Measurements from ENCODE around the gene PPIA. TPM values are rescaled to one million over a fixed set of nuclear protein-coding genes. Genes with fewer than 3 reads are reported as not detected.

The PPIA gene
- total and polyA plus RNA-seq, 4 donors: 1,416 to 5,113 (median 2,465) TPM

DNA sequence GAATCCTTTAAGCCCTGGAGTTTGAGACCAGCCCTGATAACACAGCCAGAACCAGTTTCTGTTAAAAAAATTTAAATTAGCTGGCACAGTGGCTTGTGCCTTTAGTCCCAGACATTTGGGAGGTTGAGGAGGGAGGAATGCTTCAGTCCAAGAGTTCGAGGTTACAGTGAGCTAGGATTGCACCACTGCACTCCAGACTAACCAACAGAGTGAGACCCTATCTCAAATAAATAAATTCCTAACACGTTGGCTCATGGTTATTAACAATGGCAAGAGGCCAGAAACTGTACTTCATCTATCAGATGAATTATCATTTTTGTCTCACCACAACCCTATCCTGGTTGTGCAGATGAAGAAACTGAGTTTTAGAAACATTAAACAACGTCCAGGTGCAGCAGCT is 2.1 kb upstream of the PPIA start:
- Histone ChIP-seq H3K27me3 (ENCODE audit: control insufficient read depth in 3 of 3, insufficient read depth in 3 of 3, low read length in 2 of 3) (no peaks in the 10 kb centered on the region), H3K4me3 (no peak overlapping the region), H3K36me3 (ENCODE audit: control insufficient read depth in 4 of 4, insufficient read depth in 4 of 4, low read length in 4 of 4) (peaks cover 0 to 14% (median 5%) of the 10 kb centered on the region in 4 donors), H3K9ac (ENCODE audit: insufficient read depth in 1 of 2, low read length in 2 of 2) (no peak overlapping the region), H3K4me1 (ENCODE audit: control insufficient read depth in 5 of 5, insufficient read depth in 5 of 5, low read length in 5 of 5) (peaks cover 1 to 13% (median 9%) of the 10 kb centered on the region in 5 donors), H3K9me3 (ENCODE audit: control insufficient read depth in 4 of 4, insufficient read depth in 3 of 4, low read length in 3 of 4) (no peaks in the 10 kb centered on the region), H3K27ac (ENCODE audit: low read depth in 1 of 2, low read length in 1 of 2) (no peak overlapping the region)
- DNase-seq (peak in 1 of 3 donors; percentile 26), ATAC-seq (ENCODE audit: insufficient read depth, low FRiP score) (no peak)
- TF ChIP-seq, protein P1, sequence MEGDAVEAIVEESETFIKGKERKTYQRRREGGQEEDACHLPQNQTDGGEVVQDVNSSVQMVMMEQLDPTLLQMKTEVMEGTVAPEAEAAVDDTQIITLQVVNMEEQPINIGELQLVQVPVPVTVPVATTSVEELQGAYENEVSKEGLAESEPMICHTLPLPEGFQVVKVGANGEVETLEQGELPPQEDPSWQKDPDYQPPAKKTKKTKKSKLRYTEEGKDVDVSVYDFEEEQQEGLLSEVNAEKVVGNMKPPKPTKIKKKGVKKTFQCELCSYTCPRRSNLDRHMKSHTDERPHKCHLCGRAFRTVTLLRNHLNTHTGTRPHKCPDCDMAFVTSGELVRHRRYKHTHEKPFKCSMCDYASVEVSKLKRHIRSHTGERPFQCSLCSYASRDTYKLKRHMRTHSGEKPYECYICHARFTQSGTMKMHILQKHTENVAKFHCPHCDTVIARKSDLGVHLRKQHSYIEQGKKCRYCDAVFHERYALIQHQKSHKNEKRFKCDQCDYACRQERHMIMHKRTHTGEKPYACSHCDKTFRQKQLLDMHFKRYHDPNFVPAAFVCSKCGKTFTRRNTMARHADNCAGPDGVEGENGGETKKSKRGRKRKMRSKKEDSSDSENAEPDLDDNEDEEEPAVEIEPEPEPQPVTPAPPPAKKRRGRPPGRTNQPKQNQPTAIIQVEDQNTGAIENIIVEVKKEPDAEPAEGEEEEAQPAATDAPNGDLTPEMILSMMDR (IDR thresholded peaks at IDR 0.05; ENCODE audit: control extremely low read depth, extremely low read depth): no peak
- WGBS, 2 donors: 50 to 51% methylated on average over 3 of the region's 3 CpGs

DNA sequence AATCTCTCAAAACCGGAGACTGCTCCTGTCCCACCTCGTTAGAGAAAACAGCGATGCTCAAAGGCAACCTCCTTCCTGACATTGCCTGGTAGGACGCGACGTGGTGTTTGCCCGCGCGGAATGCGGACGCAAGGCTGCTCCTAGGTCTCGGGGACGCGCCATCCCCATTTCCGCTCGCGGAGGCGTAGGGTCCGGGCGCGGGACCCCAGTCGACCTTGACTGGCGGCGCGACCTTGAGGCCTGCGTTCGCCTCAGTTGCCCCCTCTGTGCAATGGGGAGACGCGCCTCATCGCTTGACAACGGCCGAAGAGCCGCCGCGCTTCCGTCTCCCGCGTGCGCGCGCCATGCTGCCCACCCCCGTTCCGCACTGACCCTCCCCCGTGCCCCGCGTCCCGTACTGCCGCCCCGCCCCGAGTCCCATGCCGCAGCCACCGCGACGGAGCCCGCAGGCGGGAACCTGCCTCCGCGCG is 412 bp upstream of the PPIA start:
- ATAC-seq (ENCODE audit: insufficient read depth, low FRiP score): no peak
- 0% methylated on average over 51 to 59 of the region's 59 CpGs for WGBS, 2 donors
- peak overlapping the region in 1 of 2 donors; percentile 87 for H3K9ac ChIP-seq (ENCODE audit: insufficient read depth in 1 of 2, low read length in 2 of 2)
- peaks cover 8 to 26% (median 16%) of the 10 kb centered on the region in 4 donors for H3K36me3 ChIP-seq (ENCODE audit: control insufficient read depth in 4 of 4, insufficient read depth in 4 of 4, low read length in 4 of 4)
- H3K9me3 ChIP-seq (ENCODE audit: control insufficient read depth in 4 of 4, insufficient read depth in 3 of 4, low read length in 3 of 4): no peaks in the 10 kb centered on the region
- no peaks in the 10 kb centered on the region for H3K27me3 ChIP-seq (ENCODE audit: control insufficient read depth in 3 of 3, insufficient read depth in 3 of 3, low read length in 2 of 3)
- DNase-seq: no peak
- H3K4me3 ChIP-seq: peak overlapping the region; percentile 73
- peaks cover 1 to 13% (median 9%) of the 10 kb centered on the region in 5 donors for H3K4me1 ChIP-seq (ENCODE audit: control insufficient read depth in 5 of 5, insufficient read depth in 5 of 5, low read length in 5 of 5)
- H3K27ac ChIP-seq (ENCODE audit: low read depth in 1 of 2, low read length in 1 of 2): peak overlapping the region; percentile 78 to 95
- TF ChIP-seq, protein P1 (IDR thresholded peaks at IDR 0.05; ENCODE audit: control extremely low read depth, extremely low read depth): no peak

DNA sequence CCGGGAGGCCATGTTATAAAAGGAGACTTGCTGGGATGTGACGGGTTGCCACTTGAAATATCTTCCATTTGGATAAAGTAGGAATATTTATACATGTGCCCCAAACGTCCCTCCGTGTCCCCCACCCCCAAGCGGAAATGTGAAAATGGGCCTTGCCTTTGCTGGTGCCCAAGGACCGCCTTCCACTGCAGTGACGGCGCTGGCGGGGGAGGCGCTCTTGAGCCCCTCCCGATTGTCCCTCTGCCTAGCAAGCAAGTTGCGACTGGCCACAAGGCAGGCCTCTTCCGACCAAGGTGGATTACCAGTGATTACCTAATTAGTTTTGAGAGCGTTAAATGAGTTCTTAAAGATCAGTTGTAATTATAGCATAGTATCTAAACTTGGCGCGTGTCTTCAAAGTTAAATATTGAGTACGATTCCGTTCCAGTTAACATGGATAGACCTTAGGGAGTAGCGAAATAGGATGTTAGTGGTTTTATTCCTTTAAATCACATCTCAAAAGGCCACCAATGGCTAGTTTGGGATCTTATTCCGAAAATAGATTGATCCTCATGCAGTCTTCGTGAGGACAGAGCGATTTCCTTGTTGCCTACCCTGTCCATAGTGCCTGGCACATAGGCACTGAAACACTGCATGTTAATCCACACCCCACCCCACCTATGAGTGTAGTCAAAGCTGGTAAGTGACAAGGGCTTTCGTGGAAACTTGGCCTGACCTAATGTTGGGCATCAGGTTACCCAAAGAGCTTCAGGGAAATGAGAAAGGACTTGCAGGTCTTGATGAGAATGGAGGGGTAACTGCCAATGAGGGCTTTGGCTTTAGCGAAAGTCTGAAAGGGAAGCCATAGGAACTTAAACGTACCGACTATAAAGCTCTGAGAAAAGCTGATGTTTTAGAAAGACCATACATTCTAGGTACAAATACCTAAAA is 1.1 kb downstream of the PPIA start:
- peak; percentile 64 for ATAC-seq (ENCODE audit: insufficient read depth, low FRiP score)
- peak; percentile 91 to 95 (median 93) for DNase-seq
- H3K27ac ChIP-seq (ENCODE audit: low read depth in 1 of 2, low read length in 1 of 2): peak overlapping the region; percentile 99
- H3K4me1 ChIP-seq (ENCODE audit: control insufficient read depth in 5 of 5, insufficient read depth in 5 of 5, low read length in 5 of 5): peaks cover 3 to 13% (median 9%) of the 10 kb centered on the region in 5 donors
- WGBS, 2 donors: 2 to 4% methylated on average over 26 of the region's 26 CpGs
- TF ChIP-seq, protein P1 (IDR thresholded peaks at IDR 0.05; ENCODE audit: control extremely low read depth, extremely low read depth): no peak
- H3K9me3 ChIP-seq (ENCODE audit: control insufficient read depth in 4 of 4, insufficient read depth in 3 of 4, low read length in 3 of 4): no peaks in the 10 kb centered on the region
- peaks cover 17 to 36% (median 26%) of the 10 kb centered on the region in 4 donors for H3K36me3 ChIP-seq (ENCODE audit: control insufficient read depth in 4 of 4, insufficient read depth in 4 of 4, low read length in 4 of 4)
- H3K9ac ChIP-seq (ENCODE audit: insufficient read depth in 1 of 2, low read length in 2 of 2): peak overlapping the region; percentile 94 to 99
- H3K4me3 ChIP-seq: peak overlapping the region; percentile 80
- no peaks in the 10 kb centered on the region for H3K27me3 ChIP-seq (ENCODE audit: control insufficient read depth in 3 of 3, insufficient read depth in 3 of 3, low read length in 2 of 3)

Measured in lung (tissue), 12 donors.